Mucosa of gallbladder (tissue), 1 donor: ENCODE results near the gene POMZP3. TPM values are rescaled to one million over a fixed set of nuclear protein-coding genes. Genes with fewer than 3 reads are reported as not detected.
"Not testable (repeated sequence)": the region's sequence is repeated elsewhere in the genome, so short reads cannot be mapped to it uniquely, and the experiment has no call there.

ENCODE experiments used
- DNase-seq: peaks from one replicate; pipeline ENCODE4 v3.0.0-alpha.2; 2020; ENCODE audit warnings: low spot score
- total RNA-seq: library from RNA; stranded (reverse); gene quantifications from one replicate; pipeline ENCODE4 v1.2.1, GENCODE V29; 2021
- donor health status: DM: no; HTN: no; CAD: no.

POMZP3 gene
- total RNA-seq, 1 donor from 2014 or later = 18.8 TPM

- not testable (repeated sequence) for DNase-seq
These were observed 38.5 kb downstream of the POMZP3 start for GRCh38 chr7:76588586-76588985.

GRCh38 chr7:76586585-76587315 lies 40.3 kb downstream of the POMZP3 start:
- not testable (repeated sequence) for DNase-seq

- not testable (repeated sequence) for DNase-seq
These were observed 43.3 kb downstream of the POMZP3 start for GRCh38 chr7:76583636-76584281.

- peak; percentile 81 for DNase-seq
These were observed 44.0 kb downstream of the POMZP3 start for GRCh38 chr7:76582848-76583631.

GRCh38 chr7:76575919-76576655 lies 51.0 kb downstream of the POMZP3 start:
- peak; percentile 19 for DNase-seq

- DNase-seq = not testable (repeated sequence)
These were observed 51.6 kb downstream of the POMZP3 start for GRCh38 chr7:76575431-76575830.

- DNase-seq = not testable (repeated sequence)
These were observed 54.8 kb downstream of the POMZP3 start for GRCh38 chr7:76572296-76572695.

GRCh38 chr7:76570324-76570775 lies 56.7 kb downstream of the POMZP3 start:
- not testable (repeated sequence) for DNase-seq

GRCh38 chr7:76568742-76569141 lies 58.3 kb downstream of the POMZP3 start:
- not testable (repeated sequence) for DNase-seq

GRCh38 chr7:76567753-76568152 lies 59.3 kb downstream of the POMZP3 start:
- not testable (repeated sequence) for DNase-seq

GRCh38 chr7:76567311-76567710 lies 59.8 kb downstream of the POMZP3 start:
- DNase-seq = not testable (repeated sequence)

GRCh38 chr7:76565001-76565400 lies 62.1 kb downstream of the POMZP3 start:
- DNase-seq = not testable (repeated sequence)

- DNase-seq = not testable (repeated sequence)
These were observed 65.7 kb downstream of the POMZP3 start for GRCh38 chr7:76561342-76561741.

GRCh38 chr7:76560157-76560556 lies 66.9 kb downstream of the POMZP3 start:
- not testable (repeated sequence) for DNase-seq

Other genes starting within 250 kb of the POMZP3 start
- gene SSC4D, start 217.6 kb downstream of the POMZP3 start, total RNA-seq = 0.40 TPM
- gene ZP3, start 202.3 kb downstream of the POMZP3 start, total RNA-seq = 5.6 TPM
- 47.4 TPM for gene DTX2, start 165.6 kb downstream of the POMZP3 start, total RNA-seq
- 3.3 TPM for gene UPK3B, start 116.7 kb downstream of the POMZP3 start, total RNA-seq
- not detected for gene SPDYE16, start 84.0 kb downstream of the POMZP3 start, total RNA-seq